Activated CD4-positive, CD25-positive, alpha-beta regulatory T cell treated with anti-CD3 and anti-CD28 coated beads, Interleukin-2, amount 50 U/mL, for 16 hours (primary cell): ENCODE results near the gene GALC.
"Not testable (repeated sequence)": the region's sequence is repeated elsewhere in the genome, so short reads cannot be mapped to it uniquely, and the experiment has no call there.

ENCODE experiments used
- DNase-seq: peaks from one replicate; pipeline ENCODE4 v3.0.0-alpha.2; 2020; ENCODE audit warnings: low read depth, low spot score

GALC gene

GRCh38 chr14:87992718-87993628, at the start of gene GALC:
Gene GALC (minus strand): TSS chr14:87993182. CDS start chr14:87993164, 18 bp downstream.
- peak; percentile 90 for DNase-seq

GRCh38 chr14:88040146-88040545, 47.2 kb upstream of the GALC start:
- no peak for DNase-seq

- DNase-seq, result no peak
Measured at GRCh38 chr14:88039197-88039596, 46.2 kb upstream of the GALC start.

GRCh38 chr14:88037325-88037724, 44.3 kb upstream of the GALC start:
- no peak for DNase-seq

GRCh38 chr14:88036422-88036821, 43.4 kb upstream of the GALC start:
- no peak for DNase-seq

GRCh38 chr14:88034076-88034475, 41.1 kb upstream of the GALC start:
- DNase-seq, result no peak

- DNase-seq, result no peak
Measured at GRCh38 chr14:88032373-88032772, 39.4 kb upstream of the GALC start.

- no peak for DNase-seq
Measured at GRCh38 chr14:88030892-88031291, 37.9 kb upstream of the GALC start.

GRCh38 chr14:88030079-88030478, 37.1 kb upstream of the GALC start:
- DNase-seq, result no peak

- DNase-seq, result no peak
Measured at GRCh38 chr14:88029500-88029899, 36.5 kb upstream of the GALC start.

GRCh38 chr14:88026890-88027289, 33.9 kb upstream of the GALC start:
- no peak for DNase-seq

GRCh38 chr14:88025313-88025712, 32.3 kb upstream of the GALC start:
- DNase-seq, result no peak

- not testable (repeated sequence) for DNase-seq
Measured at GRCh38 chr14:88024252-88025086, 31.5 kb upstream of the GALC start.

GRCh38 chr14:88023658-88024187, 30.7 kb upstream of the GALC start:
- no peak for DNase-seq

- DNase-seq, result no peak
Measured at GRCh38 chr14:88017535-88017934, 24.6 kb upstream of the GALC start.

GRCh38 chr14:88016768-88017167, 23.8 kb upstream of the GALC start:
- DNase-seq, result no peak

- no peak for DNase-seq
Measured at GRCh38 chr14:88013750-88014349, 20.9 kb upstream of the GALC start.

- no peak for DNase-seq
Measured at GRCh38 chr14:88012495-88012894, 19.5 kb upstream of the GALC start.

GRCh38 chr14:88010331-88010730, 17.3 kb upstream of the GALC start:
- DNase-seq, result no peak

- no peak for DNase-seq
Measured at GRCh38 chr14:88009486-88009885, 16.5 kb upstream of the GALC start.

- DNase-seq, result no peak
Measured at GRCh38 chr14:88008039-88008742, 15.2 kb upstream of the GALC start.
